Bronchial epithelial cell (primary cell): ENCODE measurements around the gene TOR4A. TPM values are rescaled to one million over a fixed set of nuclear protein-coding genes. Genes with fewer than 3 reads are reported as not detected.

ENCODE experiments used
- DNase-seq: peaks from one replicate; pipeline ENCODE4 v3.0.0-alpha.2; 2010; ENCODE audit warnings: low read depth
- FAIRE-seq: peaks from 2 replicates; lab custom pipeline; 2011; peaks lifted over from hg19 to GRCh38; lab: Jason Lieb, UNC
- H3K27me3 ChIP-seq: 2 replicates; pipeline ENCODE4 v1.5.1; 2011; ENCODE audit warnings: low read length; ENCODE audit not compliant: control insufficient read depth, insufficient read depth
- H3K36me3 ChIP-seq: 2 replicates; pipeline ENCODE4 v1.5.1; 2011; ENCODE audit warnings: low read length; ENCODE audit not compliant: control insufficient read depth, insufficient read depth
- H3K4me3 ChIP-seq: 2 replicates; pipeline ENCODE4 v1.5.1; 2011; ENCODE audit warnings: mild to moderate bottlenecking, low read depth, low read length, control low read depth
- CTCF ChIP-seq: IDR thresholded peaks from 2 replicates; pipeline ENCODE4 v1.5.1; 2011; ENCODE audit warnings: mild to moderate bottlenecking, moderate library complexity, low read length, control low read depth, inconsistent platforms; ENCODE audit not compliant: insufficient read depth, severe bottlenecking
- total RNA-seq: library from RNA; depleted of rRNA; stranded (reverse); fragments of >200 nt; gene quantifications from 2 replicates; pipeline ENCODE4 v1.2.1, GENCODE V29; 2014

The TOR4A gene
- total RNA-seq, 1 donor from 2014 or later = 18.7 TPM

- DNase-seq (no peak), FAIRE-seq (no peak)
- no peak for TF ChIP-seq CTCF
Observed at GRCh38 chr9:137247135-137247915, 30.2 kb upstream of the TOR4A start.

GRCh38 chr9:137247916-137248175 lies 29.7 kb upstream of the TOR4A start:
- no peak for FAIRE-seq

More at GRCh38 chr9:137247135-137247915, 30.2 kb upstream of the TOR4A start:
- H3K27me3 ChIP-seq = no peaks in the 10 kb centered on the region
- H3K36me3 ChIP-seq = peaks cover 11% of the 10 kb centered on the region
- H3K4me3 ChIP-seq = no peak overlapping the region

GRCh38 chr9:137250329-137251193 lies 27.0 kb upstream of the TOR4A start:
- FAIRE-seq (no peak), DNase-seq (no peak)
- no peaks in the 10 kb centered on the region for H3K27me3 ChIP-seq
- no peak for TF ChIP-seq CTCF
- no peaks in the 10 kb centered on the region for H3K36me3 ChIP-seq
- no peak overlapping the region for H3K4me3 ChIP-seq

More at GRCh38 chr9:137247916-137248175, 29.7 kb upstream of the TOR4A start:
- H3K36me3 ChIP-seq = peaks cover 7% of the 10 kb centered on the region
- no peak for TF ChIP-seq CTCF
- no peaks in the 10 kb centered on the region for H3K27me3 ChIP-seq
- H3K4me3 ChIP-seq = no peak overlapping the region
- no peak for DNase-seq

- Histone ChIP-seq H3K36me3 (no peaks in the 10 kb centered on the region), H3K27me3 (no peaks in the 10 kb centered on the region), H3K4me3 (no peak within 1 kb of the TSS)
- no peak for TF ChIP-seq CTCF
- FAIRE-seq (no peak), DNase-seq (no peak)
Observed at GRCh38 chr9:137251194-137251461, 26.4 kb upstream of the TOR4A start, which contains the start of gene STPG3. Gene STPG3, plus strand, starts transcription at chr9:137251286. Its CDS starts 1 bp downstream, at chr9:137251287.

- no peaks in the 10 kb centered on the region for H3K27me3 ChIP-seq
- peaks cover 2% of the 10 kb centered on the region for H3K36me3 ChIP-seq
- no peak for FAIRE-seq
- DNase-seq = no peak
- H3K4me3 ChIP-seq = no peak overlapping the region
- TF ChIP-seq CTCF = no peak
Observed at GRCh38 chr9:137251490-137252268, 25.8 kb upstream of the TOR4A start.
